Peyer's patch (tissue), 4 donors: ENCODE measurements around the gene NPL.

Experiments
- POLR2A ChIP-seq, 2 donors: fragments of 450-650 bp; IDR thresholded peaks; one replicate each; pipeline ENCODE4 v1.5.1; 2017; ENCODE audit warnings: antibody characterized with exemption in 2 of 2, mild to moderate bottlenecking in 2 of 2, moderate library complexity in 2 of 2
- TF ChIP-seq, protein P1 (sequence below), 6 experiments: fragments of 450-650 bp in 4 of 6; fragments of 200-600 bp in 2 of 6; sonication (generic) in 1 of 6; IDR thresholded peaks; one replicate each; pipeline ENCODE4 v1.5.1; 2017 to 2019; ENCODE audit warnings: antibody characterized with exemption in 6 of 6, mild to moderate bottlenecking in 3 of 6, moderate library complexity in 1 of 6

DNA sequence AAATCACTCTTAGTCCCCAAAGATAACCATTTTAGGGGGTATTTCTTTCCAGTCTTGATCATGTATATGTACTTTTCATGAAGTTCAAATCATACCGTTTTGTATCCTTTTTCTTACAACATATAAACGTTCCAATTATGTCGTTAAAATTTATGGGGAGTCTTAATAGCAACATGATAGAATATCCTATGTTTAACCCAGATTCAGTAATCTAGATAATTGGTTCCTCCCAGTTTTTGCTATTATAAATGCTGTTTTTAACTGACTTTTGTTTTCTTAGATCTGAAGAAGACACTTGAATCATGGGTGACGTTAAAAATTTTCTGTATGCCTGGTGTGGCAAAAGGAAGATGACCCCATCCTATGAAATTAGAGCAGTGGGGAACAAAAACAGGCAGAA, 52.7 kb downstream of the NPL start:
- TF ChIP-seq, protein P1, sequence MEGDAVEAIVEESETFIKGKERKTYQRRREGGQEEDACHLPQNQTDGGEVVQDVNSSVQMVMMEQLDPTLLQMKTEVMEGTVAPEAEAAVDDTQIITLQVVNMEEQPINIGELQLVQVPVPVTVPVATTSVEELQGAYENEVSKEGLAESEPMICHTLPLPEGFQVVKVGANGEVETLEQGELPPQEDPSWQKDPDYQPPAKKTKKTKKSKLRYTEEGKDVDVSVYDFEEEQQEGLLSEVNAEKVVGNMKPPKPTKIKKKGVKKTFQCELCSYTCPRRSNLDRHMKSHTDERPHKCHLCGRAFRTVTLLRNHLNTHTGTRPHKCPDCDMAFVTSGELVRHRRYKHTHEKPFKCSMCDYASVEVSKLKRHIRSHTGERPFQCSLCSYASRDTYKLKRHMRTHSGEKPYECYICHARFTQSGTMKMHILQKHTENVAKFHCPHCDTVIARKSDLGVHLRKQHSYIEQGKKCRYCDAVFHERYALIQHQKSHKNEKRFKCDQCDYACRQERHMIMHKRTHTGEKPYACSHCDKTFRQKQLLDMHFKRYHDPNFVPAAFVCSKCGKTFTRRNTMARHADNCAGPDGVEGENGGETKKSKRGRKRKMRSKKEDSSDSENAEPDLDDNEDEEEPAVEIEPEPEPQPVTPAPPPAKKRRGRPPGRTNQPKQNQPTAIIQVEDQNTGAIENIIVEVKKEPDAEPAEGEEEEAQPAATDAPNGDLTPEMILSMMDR (IDR thresholded peaks at IDR 0.05): no peak
- no peak for TF ChIP-seq POLR2A (IDR thresholded peaks at IDR 0.05)
